HG03558 (cell line): ENCODE results near the gene KCTD16.

Experiments used
- ATAC-seq: cut with Tn5 transposase; IDR thresholded peaks from one replicate; pipeline ENCODE4 v1.9.1; 2021; ENCODE audit warnings: moderate number of reproducible peaks; ENCODE audit not compliant: unreplicated experiment; ENCODE audit errors: extremely low read depth

KCTD16 gene

DNA sequence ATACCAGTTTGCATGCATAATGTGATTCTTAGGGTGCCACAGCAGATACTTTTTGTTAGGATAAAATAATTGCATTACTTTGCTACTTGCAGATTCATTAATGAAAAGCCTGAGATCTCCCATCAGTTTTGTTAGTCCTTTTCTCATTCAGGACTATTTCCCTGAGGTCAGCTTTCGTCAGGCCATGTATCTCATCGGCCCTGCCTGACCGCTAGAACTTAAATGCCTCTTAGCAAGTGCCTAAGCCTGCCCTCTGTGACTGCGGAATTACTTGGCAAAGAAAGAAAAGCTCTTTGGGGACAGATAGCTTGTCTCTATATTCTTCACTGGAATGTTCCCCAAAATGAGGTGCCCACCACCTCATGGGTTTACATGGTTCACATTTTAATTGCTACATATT lies 147.8 kb downstream of the KCTD16 start:
- ATAC-seq = no peak

DNA sequence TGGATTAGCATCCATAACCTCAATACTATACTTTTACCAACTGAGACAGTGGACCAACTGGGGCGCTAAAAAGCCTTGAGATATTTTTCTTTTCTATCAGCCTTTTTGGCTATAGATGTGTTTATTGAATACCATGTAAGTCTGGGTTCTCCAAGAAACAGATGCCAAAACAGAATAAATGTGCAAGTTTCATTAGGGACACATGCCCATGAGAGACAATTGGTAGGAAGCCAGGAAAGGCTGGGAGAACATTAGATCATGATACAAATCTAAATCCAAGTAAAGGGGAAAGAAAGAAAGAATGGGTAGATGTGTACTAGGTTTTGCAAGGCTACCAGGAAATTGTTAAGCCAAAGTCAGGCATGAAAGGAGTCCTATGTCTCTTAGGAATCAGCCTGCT lies 152.5 kb downstream of the KCTD16 start:
- no peak for ATAC-seq

DNA sequence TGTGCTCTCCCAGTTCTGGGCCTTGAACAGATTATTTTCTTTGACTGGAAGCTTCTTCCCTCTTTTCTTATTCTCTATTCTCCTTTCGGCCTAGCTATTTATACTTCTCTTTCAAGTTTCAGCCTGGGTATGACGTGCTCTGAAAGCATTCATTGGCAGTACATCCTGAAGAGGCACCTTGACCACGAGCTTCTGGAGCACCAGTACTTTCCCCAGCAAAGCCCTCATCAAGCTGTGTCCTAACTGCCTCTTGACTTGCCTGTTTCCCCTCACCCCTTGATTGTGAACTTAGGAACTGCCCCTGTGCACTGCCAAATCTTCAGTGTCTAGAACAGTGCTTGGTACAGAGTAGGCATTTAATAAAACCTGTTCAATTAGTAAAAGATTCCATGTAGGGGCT lies 154.9 kb downstream of the KCTD16 start:
- no peak for ATAC-seq

GRCh38 chr5:144328494-144328893 lies 157.8 kb downstream of the KCTD16 start:
- ATAC-seq = no peak

GRCh38 chr5:144328980-144329379 lies 158.3 kb downstream of the KCTD16 start:
- ATAC-seq = no peak

DNA sequence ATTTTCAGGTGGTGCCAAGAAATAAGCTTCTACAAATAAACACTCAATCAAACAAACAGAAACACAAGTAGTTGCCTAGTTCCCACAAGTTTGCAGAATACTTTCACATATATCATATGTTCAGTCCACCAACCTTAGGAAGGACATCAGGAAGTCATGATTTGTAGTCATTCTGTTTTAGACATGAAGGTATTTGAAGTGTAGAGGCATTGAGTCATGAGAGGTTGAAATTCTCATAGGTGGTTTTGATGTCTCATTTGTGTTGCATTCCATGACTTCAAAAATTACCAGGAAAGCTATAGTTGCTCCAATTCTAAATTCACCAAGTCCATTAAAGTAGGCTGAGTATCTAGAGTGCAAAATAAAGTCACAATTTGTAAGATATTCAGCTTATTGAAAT lies 159.0 kb downstream of the KCTD16 start:
- ATAC-seq = no peak

DNA sequence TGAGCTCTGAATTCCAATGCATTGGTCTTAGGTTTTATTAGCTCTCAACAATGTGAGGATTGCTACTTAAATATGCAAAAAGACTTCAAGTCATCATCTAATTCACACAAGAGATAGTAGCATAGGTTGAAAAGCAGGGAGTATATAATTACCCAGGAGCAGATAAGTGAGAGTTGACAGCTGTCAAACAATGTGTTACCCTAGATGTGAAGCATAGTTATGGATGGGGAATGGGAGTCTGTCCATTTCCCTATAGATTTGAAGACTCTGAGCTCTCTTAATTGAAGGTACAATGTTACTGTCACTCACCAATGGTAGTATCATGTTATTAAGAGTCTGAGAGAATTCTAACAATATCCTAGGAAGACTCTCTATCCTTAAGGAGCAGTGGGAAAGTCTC lies 160.7 kb downstream of the KCTD16 start:
- ATAC-seq = no peak

GRCh38 chr5:144332265-144332664 lies 161.6 kb downstream of the KCTD16 start:
- no peak for ATAC-seq

GRCh38 chr5:144333336-144333920 lies 162.8 kb downstream of the KCTD16 start:
- ATAC-seq = peak; percentile 72

DNA sequence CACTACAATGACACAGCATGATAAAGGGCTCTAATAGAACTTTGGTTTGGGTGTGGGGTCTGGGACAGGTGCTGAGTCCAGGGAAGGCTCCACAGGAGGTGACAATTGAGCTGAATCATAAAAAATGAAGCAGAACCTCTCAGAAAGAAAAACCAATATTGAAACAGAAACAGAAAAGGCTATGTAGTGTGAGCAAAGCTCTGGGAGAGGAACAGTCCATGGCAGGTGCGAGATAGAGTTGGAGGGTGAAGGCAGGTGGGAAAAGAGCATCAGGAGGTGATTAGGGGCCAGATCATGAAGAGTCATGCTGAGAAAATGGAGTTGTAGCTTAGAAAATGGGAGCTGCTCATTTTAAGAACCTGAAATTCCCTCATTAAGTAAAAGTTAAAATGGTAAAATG lies 164.9 kb downstream of the KCTD16 start:
- ATAC-seq = peak; percentile 41

- no peak for ATAC-seq
Measured at GRCh38 chr5:144336191-144336961, 165.7 kb downstream of the KCTD16 start.

GRCh38 chr5:144352330-144352729 lies 181.7 kb downstream of the KCTD16 start:
- ATAC-seq = no peak

- no peak for ATAC-seq
Measured at GRCh38 chr5:144352732-144353317, 182.2 kb downstream of the KCTD16 start.

- ATAC-seq = no peak
Measured at GRCh38 chr5:144356489-144356888, 185.8 kb downstream of the KCTD16 start.

DNA sequence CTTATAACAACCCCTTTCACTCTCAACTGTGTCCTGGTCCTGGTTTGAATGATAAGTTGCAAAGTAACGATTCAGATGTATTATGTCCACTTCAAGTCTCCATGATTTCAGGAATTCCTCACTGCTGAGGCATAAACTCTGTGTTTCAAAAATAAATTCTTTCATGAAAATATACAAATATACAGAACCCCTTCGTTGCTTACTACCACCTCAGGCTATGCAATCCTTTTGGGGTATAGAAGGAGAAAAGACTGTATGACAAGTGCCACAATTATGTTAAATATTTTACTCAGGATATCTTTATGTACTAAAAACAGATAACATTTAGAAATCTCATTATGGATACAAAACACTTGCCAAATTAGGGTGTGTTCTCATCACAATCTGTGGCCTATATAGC lies 190.7 kb downstream of the KCTD16 start:
- ATAC-seq = no peak

GRCh38 chr5:144365885-144366284 lies 195.2 kb downstream of the KCTD16 start:
- no peak for ATAC-seq

- no peak for ATAC-seq
Measured at GRCh38 chr5:144367991-144368390, 197.3 kb downstream of the KCTD16 start.

DNA sequence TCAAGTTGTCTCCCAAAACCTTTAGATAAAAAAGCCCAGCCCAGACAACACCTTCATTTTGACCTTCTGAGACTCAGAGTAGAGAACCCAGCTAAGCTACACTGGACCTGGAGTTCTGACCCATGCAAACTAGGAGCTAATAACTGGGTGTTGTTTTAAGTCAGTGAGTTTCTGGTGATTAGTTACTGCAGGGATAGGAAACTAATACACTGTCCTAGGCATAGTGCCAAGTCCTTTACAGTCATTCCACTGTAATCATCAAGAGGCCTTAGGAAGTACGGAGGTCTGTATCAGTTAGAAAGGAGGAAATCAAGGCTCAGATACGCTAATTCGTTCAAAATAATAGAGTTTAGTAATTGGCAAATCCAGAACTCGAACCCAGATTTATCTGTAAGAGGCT lies 197.9 kb downstream of the KCTD16 start:
- no peak for ATAC-seq

DNA sequence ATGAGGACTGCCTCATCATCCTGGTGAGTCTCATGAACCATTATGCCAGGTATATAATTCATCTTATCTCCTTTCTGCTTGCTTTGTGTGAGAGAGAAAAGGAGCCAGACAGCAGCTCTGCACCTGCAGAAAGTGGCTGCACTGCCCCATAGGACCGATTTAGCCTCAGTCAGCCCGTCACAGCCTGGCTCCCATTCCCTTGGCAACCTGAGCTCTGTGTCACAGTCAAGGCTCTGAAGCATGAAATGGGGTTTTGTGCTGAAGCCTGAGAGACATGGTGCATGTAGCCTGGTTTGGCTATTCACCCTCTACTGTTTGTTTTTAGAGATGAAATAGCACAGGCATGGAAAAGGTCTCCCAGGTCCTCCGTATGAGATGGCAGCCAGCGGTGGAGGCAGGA lies 198.3 kb downstream of the KCTD16 start:
- no peak for ATAC-seq

- no peak for ATAC-seq
Measured at GRCh38 chr5:144370273-144370672, 199.6 kb downstream of the KCTD16 start.

DNA sequence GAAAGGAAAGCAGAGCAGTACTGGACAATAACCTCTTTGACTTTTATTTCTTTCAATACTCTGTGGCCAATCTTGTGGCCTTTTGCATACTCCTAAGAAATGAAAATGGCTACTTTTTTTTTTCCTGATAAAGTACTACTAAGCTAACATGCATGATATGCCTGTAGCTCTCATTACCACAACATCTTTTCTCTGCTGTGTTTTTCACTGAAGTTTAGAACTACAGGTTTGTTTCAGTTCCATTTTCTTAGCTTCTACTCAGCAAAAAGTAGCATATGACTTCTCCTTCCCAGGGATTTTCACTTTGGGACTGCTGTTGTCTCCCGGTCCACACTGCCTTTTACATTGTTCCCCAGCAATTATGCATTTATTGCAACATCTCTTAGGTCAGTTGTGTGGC lies 204.0 kb downstream of the KCTD16 start:
- no peak for ATAC-seq

DNA sequence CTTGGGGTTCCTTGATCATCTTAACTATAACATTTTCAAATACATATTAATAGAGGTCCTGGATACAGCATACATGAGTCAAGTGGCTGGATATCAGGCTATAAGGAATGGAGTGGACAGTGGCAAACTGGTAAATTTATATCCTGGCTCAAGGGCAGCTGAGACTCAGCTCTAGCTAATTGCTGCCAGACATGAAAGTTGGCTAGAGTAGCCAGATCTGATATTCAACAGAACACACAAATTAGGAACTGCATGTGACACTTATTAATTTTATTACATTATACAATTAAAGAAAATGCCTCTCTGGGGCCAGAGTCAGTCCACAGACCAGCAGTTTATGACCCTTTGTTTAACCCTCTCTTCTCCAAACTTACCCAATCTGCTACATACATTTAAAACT lies 206.5 kb downstream of the KCTD16 start:
- ATAC-seq = no peak
